HG03095 (cell line): Measurements from ENCODE around the gene FBXO41.

ENCODE experiments used
- ATAC-seq: cut with Tn5 transposase; IDR thresholded peaks from one replicate; pipeline ENCODE4 v1.9.1; 2021; ENCODE audit warnings: moderate library complexity; ENCODE audit not compliant: unreplicated experiment

FBXO41 gene

GRCh38 chr2:73244580-73244979, 39.7 kb downstream of the FBXO41 start:
- ATAC-seq = no peak

- no peak for ATAC-seq
Measured at GRCh38 chr2:73243884-73244570, 40.3 kb downstream of the FBXO41 start.

DNA sequence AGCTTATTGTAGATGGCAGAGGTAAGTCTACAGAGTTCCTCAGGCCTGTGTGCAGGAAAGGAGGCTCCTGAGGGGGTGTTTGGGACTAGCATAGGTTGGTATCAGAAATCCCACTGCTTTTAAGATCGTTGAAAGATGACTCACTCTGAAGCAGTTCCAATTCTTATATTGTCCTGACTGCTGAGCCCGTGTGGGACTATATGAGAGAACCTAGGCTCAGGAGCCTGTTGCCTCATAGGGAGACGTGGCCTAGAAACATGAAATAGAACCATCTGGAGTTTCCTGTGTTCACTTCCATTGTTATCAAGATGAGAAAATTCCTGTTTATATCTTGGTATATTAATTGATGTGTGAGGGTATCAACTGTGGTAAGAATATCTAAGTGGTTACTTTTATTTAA, 44.5 kb downstream of the FBXO41 start:
- ATAC-seq = no peak

DNA sequence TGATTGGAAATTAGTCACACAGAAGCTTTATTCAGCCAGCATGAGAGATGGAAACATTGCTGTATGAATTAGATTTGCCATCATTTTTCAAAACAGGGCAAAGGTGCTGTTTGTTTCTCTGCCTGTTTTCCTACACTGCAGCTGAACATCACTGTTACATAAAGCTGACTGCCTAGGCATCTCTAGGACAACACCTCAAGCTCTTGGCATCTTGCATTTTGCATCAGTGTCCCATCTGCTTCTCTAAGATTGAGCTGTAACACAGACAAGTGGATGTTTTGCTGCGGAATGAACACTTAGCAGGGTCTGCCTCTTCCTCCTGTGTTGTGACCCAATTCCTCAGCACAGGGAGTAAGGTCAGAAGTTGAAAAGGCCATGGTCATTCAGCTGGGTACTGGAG, 45.3 kb downstream of the FBXO41 start:
- no peak for ATAC-seq

- ATAC-seq = no peak
Measured at GRCh38 chr2:73238149-73238548, 46.1 kb downstream of the FBXO41 start.

GRCh38 chr2:73237168-73237567, 47.1 kb downstream of the FBXO41 start:
- ATAC-seq = no peak

DNA sequence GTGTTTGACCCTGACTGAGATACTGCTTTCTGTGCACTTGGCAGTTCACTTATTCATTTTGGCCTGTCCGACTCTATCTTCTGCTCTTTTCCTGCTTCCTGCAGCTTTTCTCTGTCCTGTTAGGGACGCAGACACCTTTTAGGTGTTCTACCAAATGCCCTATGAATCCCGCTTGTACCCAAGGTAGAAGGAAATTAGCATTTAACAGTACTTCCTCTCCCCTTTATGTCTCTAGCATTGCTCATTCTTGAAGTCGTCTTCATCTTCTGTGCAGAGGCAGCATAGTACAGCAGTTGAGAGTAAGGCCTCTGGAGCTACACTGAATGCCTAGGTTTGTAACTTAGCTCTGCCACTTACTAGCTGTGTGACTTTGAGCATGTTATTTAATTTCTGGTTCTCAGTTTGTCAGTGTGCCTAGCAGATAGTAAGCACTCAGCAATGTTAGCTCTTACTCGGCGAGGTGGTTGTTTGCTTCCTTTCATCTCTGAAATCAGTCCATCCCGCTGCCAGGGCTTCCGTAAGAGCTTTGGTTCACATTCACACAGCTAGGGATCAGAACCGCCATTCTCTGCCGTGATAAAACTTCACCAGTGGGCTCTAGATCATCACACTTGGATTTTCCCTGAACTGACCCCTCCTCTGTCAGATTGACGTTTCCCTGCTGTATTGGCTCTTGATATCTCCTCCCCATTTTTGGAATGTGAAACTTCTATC, 48.8 kb downstream of the FBXO41 start:
- ATAC-seq = no peak

- peak; percentile 54 for ATAC-seq
Measured at GRCh38 chr2:73233932-73234832, 50.1 kb downstream of the FBXO41 start, which contains the start of gene CCT7. CCT7 (plus strand) TSS chr2:73234308; CDS start chr2:73234379, 71 bp downstream.

- ATAC-seq = peak; percentile 86
Measured at GRCh38 chr2:73233154-73233931, 50.9 kb downstream of the FBXO41 start, which contains the start of gene PRADC1. PRADC1 (minus strand) TSS chr2:73233239; CDS start chr2:73233160, 79 bp downstream.

DNA sequence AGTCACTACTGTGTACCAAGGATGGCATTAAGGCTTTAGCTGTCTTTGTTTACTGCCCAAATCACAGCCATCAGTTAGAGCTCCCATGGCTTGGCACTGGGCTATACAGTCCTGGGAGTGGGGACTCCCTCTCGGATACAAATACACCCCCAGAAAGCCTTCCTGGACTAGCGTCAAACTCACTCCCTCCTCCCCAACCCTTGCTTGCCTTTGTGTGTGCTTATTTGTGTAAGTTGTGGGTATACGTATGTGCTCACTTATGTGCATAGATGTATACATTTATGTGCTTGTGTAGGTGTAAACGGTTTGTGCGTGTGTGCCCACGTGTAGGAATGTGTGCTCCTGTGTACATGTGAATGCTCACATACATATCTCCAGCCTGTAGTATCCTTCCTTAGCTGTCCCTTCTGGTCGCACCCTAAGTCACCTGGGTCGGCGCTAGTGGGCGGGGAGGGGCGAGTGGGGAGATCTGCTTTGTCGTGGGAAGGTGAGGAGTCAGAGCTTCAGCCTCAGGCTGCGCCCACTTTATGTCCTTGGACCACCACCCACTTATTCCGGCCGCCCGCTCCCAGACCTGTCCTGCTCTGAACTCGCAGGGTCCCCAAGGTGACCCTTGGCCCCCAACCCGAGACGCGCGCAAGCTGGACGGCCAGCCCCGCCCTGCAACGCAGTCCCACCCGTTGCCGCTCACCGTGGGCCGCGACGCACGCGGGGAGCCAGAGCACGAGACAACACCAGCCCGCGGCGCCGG, 51.7 kb downstream of the FBXO41 start:
- ATAC-seq = peak; percentile 9

- ATAC-seq = no peak
Measured at GRCh38 chr2:73228631-73229030, 55.6 kb downstream of the FBXO41 start.

DNA sequence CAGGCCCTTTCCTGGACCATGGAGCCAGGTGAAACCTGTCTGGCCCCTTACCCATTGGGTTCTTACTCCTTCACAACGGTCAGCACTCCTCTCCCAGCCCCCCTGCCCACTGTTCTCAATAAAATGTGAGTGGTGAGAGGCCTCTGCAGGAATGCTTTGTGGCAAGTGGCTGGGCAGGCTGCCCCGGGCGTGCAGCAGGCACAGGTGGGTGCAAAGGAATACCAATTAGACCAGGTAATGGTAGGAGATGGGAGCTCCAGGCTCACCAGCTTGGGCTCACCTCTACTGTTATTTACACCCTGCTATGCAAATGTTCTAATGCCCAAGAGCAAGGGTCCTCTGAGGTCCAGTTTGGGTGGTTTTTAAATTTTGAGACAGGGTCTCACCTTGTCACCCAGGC, 57.2 kb downstream of the FBXO41 start:
- ATAC-seq = no peak

GRCh38 chr2:73225513-73226360, 58.5 kb downstream of the FBXO41 start:
- no peak for ATAC-seq

DNA sequence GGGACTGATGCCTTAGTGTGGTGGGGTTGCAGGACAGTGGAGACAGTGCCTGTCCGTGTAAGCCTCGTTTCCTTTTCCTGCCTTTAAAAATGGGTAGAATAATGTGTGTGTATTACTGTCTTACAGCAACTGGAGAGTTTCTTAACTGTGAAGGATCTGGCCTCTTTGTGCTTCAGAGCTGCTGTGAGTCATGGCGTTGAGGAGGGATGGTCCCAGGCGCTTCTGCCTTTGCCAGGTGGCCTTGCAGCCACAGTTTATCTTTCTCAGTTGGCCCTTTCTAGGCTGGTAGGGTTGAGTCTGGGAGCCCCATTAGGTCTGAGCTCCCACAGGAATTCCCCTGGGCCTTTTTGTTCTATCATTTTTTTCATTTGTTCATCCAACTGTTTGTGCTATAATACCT, 60.5 kb downstream of the FBXO41 start:
- no peak for ATAC-seq

- no peak for ATAC-seq
Measured at GRCh38 chr2:73218298-73218697, 66.0 kb downstream of the FBXO41 start.

DNA sequence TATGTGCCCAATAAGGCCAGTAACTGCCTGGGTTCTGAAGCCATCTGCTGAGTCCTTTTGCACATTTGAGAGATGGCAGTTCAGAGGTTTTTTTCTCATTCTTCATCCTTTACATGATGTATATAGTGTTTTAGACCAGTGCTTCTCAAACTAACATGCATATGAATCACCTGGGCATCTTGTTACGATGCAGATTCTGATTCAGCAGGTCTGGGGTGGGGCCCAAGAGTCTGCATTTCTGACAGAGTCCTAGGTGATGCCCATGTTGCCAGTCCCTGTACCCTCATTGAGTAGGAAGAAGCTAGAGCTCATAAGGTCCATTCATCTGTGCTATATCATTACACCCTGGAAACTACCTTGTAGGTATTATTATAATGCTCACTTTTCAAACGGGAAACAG, 66.5 kb downstream of the FBXO41 start:
- no peak for ATAC-seq

DNA sequence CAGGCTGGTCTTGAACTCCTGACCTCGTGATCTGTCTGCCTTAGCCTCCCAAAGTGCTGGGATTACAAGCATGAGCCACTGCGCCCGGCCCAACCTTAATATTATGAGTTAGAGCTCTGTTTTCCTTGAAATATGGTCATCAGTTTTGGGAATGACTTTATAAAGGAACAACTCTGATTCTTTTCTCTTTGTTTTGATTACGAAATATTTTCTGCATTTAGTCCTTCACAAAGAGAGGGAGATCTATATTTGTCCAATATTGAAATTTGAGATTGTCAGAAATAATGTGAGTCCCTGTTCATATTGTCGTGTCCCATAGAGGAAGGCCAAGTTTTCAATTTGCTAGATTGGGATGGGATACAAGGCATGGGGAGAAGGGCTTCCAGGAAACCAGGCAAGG, 67.1 kb downstream of the FBXO41 start:
- no peak for ATAC-seq

DNA sequence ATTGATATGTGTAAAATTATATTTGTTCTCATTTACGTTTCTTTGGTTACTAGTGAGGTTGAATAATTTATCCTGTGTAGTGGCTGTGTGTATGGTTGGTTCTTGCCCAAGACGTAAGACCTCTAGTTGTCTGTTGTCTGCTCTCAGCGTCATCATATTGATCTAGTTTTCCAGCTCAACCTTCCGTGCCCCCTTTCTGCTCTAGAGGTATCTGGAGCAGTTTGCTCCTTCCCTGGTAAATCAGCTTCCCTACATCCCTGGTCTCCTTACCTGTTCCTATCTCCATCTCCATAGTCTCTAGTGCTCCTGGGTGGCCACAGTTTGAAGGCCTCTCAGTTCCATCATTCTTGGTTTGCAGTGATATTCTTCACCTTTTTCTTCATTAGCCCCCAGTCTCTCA, 69.0 kb downstream of the FBXO41 start:
- no peak for ATAC-seq
